NCI-H2171 (cell line): ENCODE data around the gene GPR62.

Experiments used
- DNase-seq: peaks from one replicate; lab custom pipeline; 2025; lab: John Stamatoyannopoulos, UW

GPR62 gene

GRCh38 chr3:51938780-51939425 is 16.3 kb upstream of the GPR62 start:
- DNase-seq, result no peak

- no peak for DNase-seq
Measured at GRCh38 chr3:51940648-51941462, 14.3 kb upstream of the GPR62 start.

GRCh38 chr3:51941463-51941797 is 13.8 kb upstream of the GPR62 start:
- DNase-seq, result no peak

- DNase-seq, result peak; percentile 95
Measured at GRCh38 chr3:51941798-51942602, 13.2 kb upstream of the GPR62 start, which contains the start of the genes PARP3 and RRP9. TSS of gene PARP3 (plus strand) at chr3:51942363. CDS start at chr3:51943356, 993 bp downstream. TSS of gene RRP9 (minus strand) at chr3:51941904. CDS start at chr3:51941867, 37 bp downstream.

- no peak for DNase-seq
Measured at GRCh38 chr3:51942603-51943450, 12.4 kb upstream of the GPR62 start.

- DNase-seq, result no peak
Measured at GRCh38 chr3:51943451-51944391, 11.5 kb upstream of the GPR62 start.

DNA sequence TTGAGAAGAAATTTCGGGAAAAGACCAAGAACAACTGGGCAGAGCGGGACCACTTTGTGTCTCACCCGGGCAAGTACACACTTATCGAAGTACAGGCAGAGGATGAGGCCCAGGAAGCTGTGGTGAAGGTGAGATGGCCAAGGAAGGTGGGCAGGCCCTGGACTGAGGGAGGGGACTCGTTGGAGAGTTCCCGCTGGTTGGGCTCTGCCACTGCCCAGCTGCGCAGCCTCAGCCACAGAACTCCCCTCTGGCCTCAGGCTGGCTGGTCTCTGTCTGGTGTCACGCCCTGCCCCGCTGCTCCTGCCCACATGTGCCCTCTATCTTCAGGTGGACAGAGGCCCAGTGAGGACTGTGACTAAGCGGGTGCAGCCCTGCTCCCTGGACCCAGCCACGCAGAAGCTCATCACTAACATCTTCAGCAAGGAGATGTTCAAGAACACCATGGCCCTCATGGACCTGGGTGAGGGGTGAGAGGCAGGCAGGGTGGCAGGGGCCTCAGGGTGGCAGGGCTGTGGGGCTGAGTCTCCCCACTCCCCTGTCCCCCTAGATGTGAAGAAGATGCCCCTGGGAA is 10.6 kb upstream of the GPR62 start:
- DNase-seq, result no peak

DNA sequence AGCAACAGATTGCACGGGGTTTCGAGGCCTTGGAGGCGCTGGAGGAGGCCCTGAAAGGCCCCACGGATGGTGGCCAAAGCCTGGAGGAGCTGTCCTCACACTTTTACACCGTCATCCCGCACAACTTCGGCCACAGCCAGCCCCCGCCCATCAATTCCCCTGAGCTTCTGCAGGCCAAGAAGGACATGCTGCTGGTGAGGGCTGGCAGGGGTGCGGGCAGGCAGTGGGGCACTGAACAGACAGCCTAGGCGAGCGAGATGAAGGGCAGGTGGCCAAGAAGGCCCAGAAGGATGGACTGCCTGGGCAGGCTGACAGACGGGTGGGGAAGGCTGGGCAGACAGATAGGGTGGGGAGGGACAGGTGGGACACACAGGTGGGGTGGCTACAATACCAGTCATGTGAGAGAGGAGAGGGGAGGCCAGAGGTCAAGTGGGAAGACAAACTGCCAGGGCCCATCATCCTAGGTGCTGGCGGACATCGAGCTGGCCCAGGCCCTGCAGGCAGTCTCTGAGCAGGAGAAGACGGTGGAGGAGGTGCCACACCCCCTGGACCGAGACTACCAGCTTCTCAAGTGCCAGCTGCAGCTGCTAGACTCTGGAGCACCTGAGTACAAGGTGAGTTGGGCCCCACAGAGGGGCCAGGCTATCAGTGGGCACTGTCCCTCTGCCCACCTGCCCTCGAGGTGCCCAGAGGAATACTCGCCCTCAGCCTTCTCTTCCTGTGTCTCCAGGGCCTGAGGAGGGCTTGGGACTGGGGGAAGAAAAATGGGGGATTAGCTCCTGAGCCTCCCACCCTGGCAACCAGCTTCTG is 9.9 kb upstream of the GPR62 start:
- DNase-seq, result no peak

- no peak for DNase-seq
Measured at GRCh38 chr3:51945926-51946705, 9.1 kb upstream of the GPR62 start.

DNA sequence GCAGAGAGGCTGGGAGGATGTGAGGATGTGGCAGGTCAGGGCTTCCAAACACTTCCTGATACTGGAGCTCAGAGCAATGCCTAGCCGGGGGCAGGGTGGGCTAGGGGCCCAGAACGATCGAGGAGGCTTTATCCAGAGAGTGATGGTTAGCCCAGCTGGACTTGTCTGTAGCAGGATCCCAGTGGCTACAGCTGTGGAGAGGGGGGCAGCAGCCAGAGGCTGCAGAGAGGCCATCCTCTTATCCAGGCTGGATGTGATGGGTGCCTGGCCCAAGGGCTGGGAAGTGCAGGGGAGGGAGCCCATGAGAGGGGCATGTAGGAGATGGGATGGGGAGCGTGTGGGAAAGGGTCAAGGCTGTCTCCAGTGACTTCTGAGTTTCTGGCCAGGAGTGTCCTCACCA is 8.4 kb upstream of the GPR62 start:
- no peak for DNase-seq

GRCh38 chr3:51947215-51947900 is 7.8 kb upstream of the GPR62 start:
- DNase-seq, result no peak

GRCh38 chr3:51948016-51948580 is 7.1 kb upstream of the GPR62 start:
- no peak for DNase-seq

DNA sequence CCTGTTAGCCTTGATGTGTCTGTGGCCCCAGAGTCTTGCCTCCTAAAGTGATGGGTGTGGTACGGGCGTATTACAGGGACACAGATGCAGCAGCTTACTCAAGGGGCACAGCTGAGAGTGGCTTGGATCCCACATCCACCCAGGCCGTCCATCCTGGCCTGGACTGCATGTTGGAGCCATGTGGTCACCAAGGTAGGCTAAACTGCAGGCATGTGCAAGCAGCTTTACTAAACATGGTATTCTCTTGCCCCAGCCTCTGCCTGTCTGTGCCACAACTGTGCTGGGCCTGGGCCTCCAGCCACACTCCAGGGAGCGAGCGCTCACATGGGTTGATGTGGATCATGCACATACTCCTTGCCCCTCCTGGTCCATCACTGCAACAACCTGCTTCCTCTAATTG is 6.1 kb upstream of the GPR62 start:
- no peak for DNase-seq

GRCh38 chr3:51950899-51951298 is 4.3 kb upstream of the GPR62 start:
- no peak for DNase-seq

DNA sequence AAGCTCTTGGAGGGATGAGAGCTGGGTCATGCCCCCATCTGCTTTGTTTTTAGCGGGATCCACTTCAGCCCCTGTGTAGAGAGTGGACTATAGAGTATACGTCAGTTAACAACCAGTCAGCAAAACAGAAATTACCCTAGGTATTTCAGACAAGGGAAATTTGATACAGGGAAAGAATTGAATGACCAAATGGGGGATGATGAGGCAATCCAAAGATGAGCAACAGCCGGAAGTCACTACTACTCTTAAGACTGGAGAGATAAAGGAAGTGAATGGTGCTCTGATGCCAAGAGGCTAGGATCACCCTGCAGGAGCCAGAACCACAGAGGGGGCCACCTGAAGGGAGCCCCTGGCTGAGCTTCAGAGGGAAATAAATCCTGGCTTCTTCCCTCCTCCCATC is 1.7 kb upstream of the GPR62 start:
- no peak for DNase-seq

GRCh38 chr3:51954105-51954504 is 1.1 kb upstream of the GPR62 start:
- DNase-seq, result no peak

GRCh38 chr3:51954713-51955112 is 468 bp upstream of the GPR62 start:
- DNase-seq, result no peak
